ENCODE data around the gene RCN2. TPM values are rescaled to one million over a fixed set of nuclear protein-coding genes. Genes with fewer than 3 reads are reported as not detected.
"Not testable (repeated sequence)": the region's sequence is repeated elsewhere in the genome, so short reads cannot be mapped to it uniquely, and the experiment has no call there.

RCN2 gene, protein sequence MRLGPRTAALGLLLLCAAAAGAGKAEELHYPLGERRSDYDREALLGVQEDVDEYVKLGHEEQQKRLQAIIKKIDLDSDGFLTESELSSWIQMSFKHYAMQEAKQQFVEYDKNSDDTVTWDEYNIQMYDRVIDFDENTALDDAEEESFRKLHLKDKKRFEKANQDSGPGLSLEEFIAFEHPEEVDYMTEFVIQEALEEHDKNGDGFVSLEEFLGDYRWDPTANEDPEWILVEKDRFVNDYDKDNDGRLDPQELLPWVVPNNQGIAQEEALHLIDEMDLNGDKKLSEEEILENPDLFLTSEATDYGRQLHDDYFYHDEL
- total RNA-seq (2021) (45.3 and 46.1 TPM in 2 replicates), Bru-seq, nascent RNA (percentile 73 among the genes with signal in this experiment), BruChase-seq, experiment 1, labeled RNA remaining after a 2-hour chase (percentile 80 among the genes with signal in this experiment), BruChase-seq, experiment 2, labeled RNA remaining after a 6-hour chase (percentile 82 among the genes with signal in this experiment)
- long read RNA-seq, full-length matches to known transcripts = 103 of 110 reads
- long read RNA-seq, partial matches to known transcripts = 5 of 110 reads
- long read RNA-seq, other reads (novel, unspliced or antisense) = 2 of 110 reads

DNA sequence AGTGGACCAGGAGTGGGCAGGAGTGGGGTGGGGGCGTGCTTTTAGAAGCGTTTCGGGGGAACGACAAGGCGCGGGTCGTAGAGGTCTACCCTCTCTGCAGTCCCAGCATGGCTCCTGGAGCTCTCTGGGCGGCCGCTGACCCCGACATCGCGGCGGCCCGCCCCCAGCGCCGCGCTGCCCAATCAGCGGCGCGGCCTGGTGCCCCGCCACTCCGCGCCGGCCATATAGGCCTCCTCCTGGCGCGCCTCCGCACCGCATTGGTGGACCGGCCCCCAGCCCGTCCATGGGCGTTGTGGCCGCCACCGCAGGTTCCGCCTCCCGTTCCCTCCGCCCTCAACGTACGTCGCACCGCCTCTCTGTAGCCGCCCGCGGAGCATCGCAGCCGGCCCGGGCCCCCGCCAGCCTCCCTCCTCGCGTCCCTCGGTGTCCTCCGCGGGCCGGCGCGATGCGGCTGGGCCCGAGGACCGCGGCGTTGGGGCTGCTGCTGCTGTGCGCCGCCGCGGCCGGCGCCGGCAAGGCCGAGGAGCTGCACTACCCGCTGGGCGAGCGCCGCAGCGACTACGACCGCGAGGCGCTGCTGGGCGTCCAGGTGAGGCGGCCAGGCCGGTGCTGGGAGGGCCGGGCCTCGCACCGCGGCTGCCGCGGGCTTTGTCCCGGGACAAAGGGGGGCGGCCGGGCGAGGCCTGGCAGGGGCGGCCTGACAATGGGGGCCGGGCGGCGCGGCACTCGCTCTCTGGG is at the start of gene RCN2:
RCN2 (plus strand) TSS at position 353 of the 738 bp plus-strand sequence; CDS start at position 446, 93 bp downstream.
- ChIA-PET CTCF (interaction anchor here (0.6 kb wide), 1 partner anchor 1368 kb away, joined by 3 read pairs; no protein-coding TSS in a partner anchor), POLR2A (ENCODE audit: unreplicated experiment) (interaction anchor here (0.6 to 0.7 kb wide), 3 partner anchors 30 to 588 kb away, joined by 3 to 4 read pairs (median 4); no protein-coding TSS in a partner anchor)
- H2AFZ ChIP-seq = peak within 1 kb of the TSS; percentile 99
- no peaks in the 10 kb centered on the region for H4K20me1 ChIP-seq (ENCODE audit: insufficient read depth)
- BruUV-seq (replicated peaks) = no TSS peak
- H3K79me2 ChIP-seq (ENCODE audit: low read depth) = peaks cover 12% of the 10 kb centered on the region
- H3K4me3 ChIP-seq = peak within 1 kb of the TSS; percentile 62
- peak within 1 kb of the TSS; percentile 94 for H3K4me2 ChIP-seq
- TF ChIP-seq EZH2 (IDR thresholded peaks at IDR 0.05; ENCODE audit: low read depth) = no peak
- TF ChIP-seq, protein P1, sequence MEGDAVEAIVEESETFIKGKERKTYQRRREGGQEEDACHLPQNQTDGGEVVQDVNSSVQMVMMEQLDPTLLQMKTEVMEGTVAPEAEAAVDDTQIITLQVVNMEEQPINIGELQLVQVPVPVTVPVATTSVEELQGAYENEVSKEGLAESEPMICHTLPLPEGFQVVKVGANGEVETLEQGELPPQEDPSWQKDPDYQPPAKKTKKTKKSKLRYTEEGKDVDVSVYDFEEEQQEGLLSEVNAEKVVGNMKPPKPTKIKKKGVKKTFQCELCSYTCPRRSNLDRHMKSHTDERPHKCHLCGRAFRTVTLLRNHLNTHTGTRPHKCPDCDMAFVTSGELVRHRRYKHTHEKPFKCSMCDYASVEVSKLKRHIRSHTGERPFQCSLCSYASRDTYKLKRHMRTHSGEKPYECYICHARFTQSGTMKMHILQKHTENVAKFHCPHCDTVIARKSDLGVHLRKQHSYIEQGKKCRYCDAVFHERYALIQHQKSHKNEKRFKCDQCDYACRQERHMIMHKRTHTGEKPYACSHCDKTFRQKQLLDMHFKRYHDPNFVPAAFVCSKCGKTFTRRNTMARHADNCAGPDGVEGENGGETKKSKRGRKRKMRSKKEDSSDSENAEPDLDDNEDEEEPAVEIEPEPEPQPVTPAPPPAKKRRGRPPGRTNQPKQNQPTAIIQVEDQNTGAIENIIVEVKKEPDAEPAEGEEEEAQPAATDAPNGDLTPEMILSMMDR (conservative IDR thresholded peaks at IDR 0.05) = no peak
- H3F3A ChIP-seq (ENCODE audit: insufficient read depth, low read depth) = no peaks in the 10 kb centered on the region
- no peaks in the 10 kb centered on the region for H3K27me3 ChIP-seq (ENCODE audit: insufficient read depth, low read depth)
- DNase-seq = peak; percentile 80 to 94
- H3K36me3 ChIP-seq (ENCODE audit: low read depth) = peaks cover 3% of the 10 kb centered on the region; the same call in 1 of the 2 replicates
- intact Hi-C loops (cut with micrococcal nuclease; ENCODE audit: unreplicated experiment) = no loop called here
- peaks cover 18% of the 10 kb centered on the region for H3K4me1 ChIP-seq (replicated peaks; ENCODE audit: insufficient read depth)
- H3K9me2 ChIP-seq (ENCODE audit: insufficient read depth) = no peaks in the 10 kb centered on the region; the same call in 1 of the 2 replicates
- H3K27ac ChIP-seq = no peak within 1 kb of the TSS
- H3K9me3 ChIP-seq (ENCODE audit: insufficient read depth, low read depth) = no peaks in the 10 kb centered on the region

DNA sequence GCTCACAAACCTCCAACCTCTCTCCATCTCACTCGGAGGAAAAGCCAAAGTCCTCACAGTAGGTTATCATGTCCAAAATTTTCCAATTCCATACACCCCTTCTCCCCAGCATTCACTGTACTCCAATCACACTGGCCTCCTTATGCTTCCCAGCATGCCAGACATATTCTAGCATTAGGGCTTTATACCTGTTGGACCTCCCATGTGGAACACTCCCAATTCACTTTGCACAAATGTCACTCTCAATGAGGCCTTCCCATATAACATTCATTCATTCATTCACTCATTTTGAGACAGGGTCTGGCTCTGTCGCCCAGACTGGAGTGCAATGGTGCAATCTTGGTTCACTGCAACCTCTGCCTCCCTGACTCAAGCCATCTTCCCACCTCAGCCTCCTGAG is 46.3 kb upstream of the RCN2 start:
- no peak for TF ChIP-seq EZH2 (IDR thresholded peaks at IDR 0.05; ENCODE audit: low read depth)
- H3K27ac ChIP-seq = no peak overlapping the region
- no peak overlapping the region for H3K4me2 ChIP-seq
- H3K9me2 ChIP-seq (ENCODE audit: insufficient read depth) = no peaks in the 10 kb centered on the region
- no peaks in the 10 kb centered on the region for H3K79me2 ChIP-seq (ENCODE audit: low read depth)
- no peaks in the 10 kb centered on the region for H3K27me3 ChIP-seq (ENCODE audit: insufficient read depth, low read depth)
- no peaks in the 10 kb centered on the region for H4K20me1 ChIP-seq (ENCODE audit: insufficient read depth)
- H3K4me1 ChIP-seq (replicated peaks; ENCODE audit: insufficient read depth) = no peaks in the 10 kb centered on the region
- no peaks in the 10 kb centered on the region for H3K9me3 ChIP-seq (ENCODE audit: insufficient read depth, low read depth)
- H3K36me3 ChIP-seq (ENCODE audit: low read depth) = no peaks in the 10 kb centered on the region
- intact Hi-C loops (cut with micrococcal nuclease; ENCODE audit: unreplicated experiment) = no loop called here
- no peaks in the 10 kb centered on the region for H3F3A ChIP-seq (ENCODE audit: insufficient read depth, low read depth)
- ChIA-PET POLR2A (ENCODE audit: unreplicated experiment) (no interaction called here), CTCF (no interaction called here)
- H3K4me3 ChIP-seq = no peak overlapping the region
- no peak overlapping the region for H2AFZ ChIP-seq
- BruUV-seq (replicated peaks) = no TSS peak
- DNase-seq = no peak

DNA sequence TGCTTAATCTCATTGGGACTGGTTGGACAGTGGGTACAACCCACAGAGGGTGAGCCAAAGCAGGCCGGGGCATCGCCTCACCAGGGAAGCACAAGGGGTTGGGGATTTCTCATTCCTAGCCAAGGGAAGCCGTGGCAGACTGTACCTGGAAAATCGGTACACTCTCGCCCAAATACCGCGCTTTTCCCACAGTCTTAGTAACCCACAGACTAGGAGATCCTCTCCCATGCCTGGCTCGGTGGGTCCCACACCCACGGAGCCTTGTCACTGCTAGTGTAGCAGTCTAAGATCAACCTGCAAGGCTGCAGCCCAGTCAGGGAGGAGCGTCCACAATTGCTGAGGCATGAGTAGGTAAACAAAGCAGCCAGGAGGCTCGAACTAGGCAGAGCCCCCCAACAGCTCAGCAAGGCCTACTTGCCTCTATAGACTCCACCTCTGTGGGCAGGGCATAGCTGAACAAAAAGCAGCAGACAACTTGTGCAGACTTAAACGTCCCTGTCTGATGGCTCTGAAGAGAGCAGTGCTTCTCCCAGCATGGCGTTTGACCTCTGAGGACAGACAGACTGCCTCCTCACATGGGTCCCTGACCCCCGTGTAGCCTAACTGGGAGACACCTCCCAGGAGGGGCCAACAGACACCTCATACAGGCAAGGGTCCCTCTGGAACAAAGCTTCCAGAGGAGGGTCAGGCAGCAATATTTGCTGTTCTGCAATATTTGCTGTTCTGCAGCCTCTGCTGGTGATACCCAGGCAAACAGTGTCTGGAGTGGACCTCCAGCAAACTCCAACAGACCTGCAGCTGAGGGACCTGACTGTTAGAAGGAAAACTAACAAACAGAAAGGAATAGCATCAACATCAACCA is 44.0 kb upstream of the RCN2 start:
- H3K4me2 ChIP-seq, CTCF ChIA-PET: not testable (repeated sequence)

DNA sequence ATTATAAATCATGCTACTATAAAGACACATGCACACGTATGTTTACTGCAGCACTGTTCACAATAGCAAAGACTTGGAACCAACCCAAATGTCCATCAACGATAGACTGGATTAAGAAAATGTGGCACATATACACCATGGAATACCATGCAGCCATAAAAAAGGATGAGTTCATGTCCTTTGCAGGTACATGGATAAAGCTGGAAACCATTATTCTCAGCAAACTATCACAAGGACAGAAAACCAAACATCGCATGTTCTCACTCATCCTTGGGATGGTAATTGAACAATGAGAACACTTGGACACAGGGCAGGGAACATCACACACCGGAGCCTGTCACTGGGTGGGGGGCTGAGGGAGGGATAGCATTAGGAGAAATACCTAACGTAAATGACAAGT is 38.7 kb upstream of the RCN2 start:
- H3K4me3 ChIP-seq; H3K79me2 ChIP-seq (ENCODE audit: low read depth); H4K20me1 ChIP-seq (ENCODE audit: insufficient read depth); CTCF ChIA-PET; H3K4me2 ChIP-seq; H3K4me1 ChIP-seq (replicated peaks; ENCODE audit: insufficient read depth); H3F3A ChIP-seq (ENCODE audit: insufficient read depth, low read depth); H3K36me3 ChIP-seq (ENCODE audit: low read depth); BruUV-seq (replicated peaks); intact Hi-C loops (cut with micrococcal nuclease; ENCODE audit: unreplicated experiment); DNase-seq; POLR2A ChIA-PET (ENCODE audit: unreplicated experiment); H3K9me3 ChIP-seq (ENCODE audit: insufficient read depth, low read depth); H3K27me3 ChIP-seq (ENCODE audit: insufficient read depth, low read depth); H2AFZ ChIP-seq; H3K27ac ChIP-seq; H3K9me2 ChIP-seq (ENCODE audit: insufficient read depth): not testable (repeated sequence)

More for the DNA sequence above, 44.0 kb upstream of the RCN2 start:
- intact Hi-C loops (cut with micrococcal nuclease; ENCODE audit: unreplicated experiment); POLR2A ChIA-PET (ENCODE audit: unreplicated experiment); H3K9me2 ChIP-seq (ENCODE audit: insufficient read depth); DNase-seq; H3F3A ChIP-seq (ENCODE audit: insufficient read depth, low read depth); H3K4me3 ChIP-seq; H3K4me1 ChIP-seq (replicated peaks; ENCODE audit: insufficient read depth); H3K79me2 ChIP-seq (ENCODE audit: low read depth); H3K27ac ChIP-seq; H3K36me3 ChIP-seq (ENCODE audit: low read depth); H2AFZ ChIP-seq; H3K27me3 ChIP-seq (ENCODE audit: insufficient read depth, low read depth); H4K20me1 ChIP-seq (ENCODE audit: insufficient read depth); BruUV-seq (replicated peaks); H3K9me3 ChIP-seq (ENCODE audit: insufficient read depth, low read depth): not testable (repeated sequence)
